Mesothelial cell of epicardium (in vitro differentiated cells): Measurements from ENCODE around the gene SFRP2. TPM values are rescaled to one million over a fixed set of nuclear protein-coding genes. Genes with fewer than 3 reads are reported as not detected.
A peak's percentile ranks its signal among the peaks of the same experiment; 100 is the strongest.

Source experiments
- DNase-seq, 2 experiments: peaks; one replicate each; pipeline ENCODE4 v3.0.0; 2021; ENCODE audit warnings: low spot score in 2 of 2; ENCODE audit not compliant: unreplicated experiment in 2 of 2
- H3K27ac Mint-ChIP-seq: 2 replicates; pipeline ENCODE4 v1.8.0; 2021; ENCODE audit warnings: mixed read lengths
- H3K27me3 Mint-ChIP-seq: 2 replicates; pipeline ENCODE4 v1.8.0; 2021; ENCODE audit warnings: low read depth, mixed read lengths
- H3K36me3 Mint-ChIP-seq: 2 replicates; pipeline ENCODE4 v1.8.0; 2021; ENCODE audit warnings: mixed read lengths
- H3K4me1 Mint-ChIP-seq: 2 replicates; pipeline ENCODE4 v1.8.0; 2021; ENCODE audit warnings: mixed read lengths
- H3K4me3 Mint-ChIP-seq: 2 replicates; pipeline ENCODE4 v1.8.0; 2021; ENCODE audit warnings: mild to moderate bottlenecking, moderate library complexity, mixed read lengths
- H3K9me3 Mint-ChIP-seq: 2 replicates; pipeline ENCODE4 v1.8.0; 2021; ENCODE audit warnings: mixed read lengths
- CTCF ChIP-seq: fragments of 200-600 bp; sonication (generic); IDR thresholded peaks from one replicate; pipeline ENCODE4 v1.5.0; 2021; ENCODE audit warnings: antibody characterized with exemption; ENCODE audit not compliant: unreplicated experiment
- total RNA-seq: library from RNA; stranded (reverse); gene quantifications from 3 replicates; pipeline ENCODE4 v1.2.1, GENCODE V29; 2021

The SFRP2 gene
- total RNA-seq, 1 donor from 2014 or later: 22.8 TPM

- TF ChIP-seq CTCF: no peak
- Mint-ChIP-seq H3K4me1 (no peaks in the 10 kb centered on the region), H3K27me3 (peaks cover 55% of the 10 kb centered on the region), H3K27ac (no peak overlapping the region), H3K36me3 (peaks cover 3% of the 10 kb centered on the region), H3K4me3 (peak overlapping the region; percentile 62), H3K9me3 (peaks cover 9% of the 10 kb centered on the region)
- no peak for DNase-seq
These were observed 30.0 kb downstream of the SFRP2 start for GRCh38 chr4:153758688-153759406.

- Mint-ChIP-seq H3K27ac (no peak overlapping the region), H3K4me1 (no peaks in the 10 kb centered on the region), H3K36me3 (peaks cover 3% of the 10 kb centered on the region), H3K9me3 (peaks cover 9% of the 10 kb centered on the region), H3K27me3 (peaks cover 53% of the 10 kb centered on the region), H3K4me3 (peak overlapping the region; percentile 62)
- DNase-seq: no peak
- no peak for TF ChIP-seq CTCF
These were observed 30.7 kb downstream of the SFRP2 start for GRCh38 chr4:153758136-153758535.

GRCh38 chr4:153757407-153757806 is 31.5 kb downstream of the SFRP2 start:
- Mint-ChIP-seq H3K27me3 (peaks cover 54% of the 10 kb centered on the region), H3K4me1 (no peaks in the 10 kb centered on the region), H3K36me3 (peaks cover 3% of the 10 kb centered on the region), H3K9me3 (peaks cover 9% of the 10 kb centered on the region), H3K27ac (no peak overlapping the region), H3K4me3 (no peak overlapping the region)
- no peak for DNase-seq
- TF ChIP-seq CTCF: no peak

GRCh38 chr4:153755186-153755585 is 33.7 kb downstream of the SFRP2 start:
- H3K9me3 Mint-ChIP-seq: peaks cover 9% of the 10 kb centered on the region
- no peak for TF ChIP-seq CTCF
- no peak for DNase-seq
- H3K27me3 Mint-ChIP-seq: peaks cover 45% of the 10 kb centered on the region
- no peaks in the 10 kb centered on the region for H3K4me1 Mint-ChIP-seq
- no peak overlapping the region for H3K27ac Mint-ChIP-seq
- H3K4me3 Mint-ChIP-seq: no peak overlapping the region
- peaks cover 3% of the 10 kb centered on the region for H3K36me3 Mint-ChIP-seq

GRCh38 chr4:153750197-153750817 is 38.6 kb downstream of the SFRP2 start:
- H3K27ac Mint-ChIP-seq: no peak overlapping the region
- peaks cover 7% of the 10 kb centered on the region for H3K9me3 Mint-ChIP-seq
- DNase-seq: peak in 1 of 2 experiments; percentile 71
- peaks cover 10% of the 10 kb centered on the region for H3K27me3 Mint-ChIP-seq
- no peak overlapping the region for H3K4me3 Mint-ChIP-seq
- peaks cover 4% of the 10 kb centered on the region for H3K4me1 Mint-ChIP-seq
- peaks cover 2% of the 10 kb centered on the region for H3K36me3 Mint-ChIP-seq
- peak; percentile 51 for TF ChIP-seq CTCF
